Transverse colon (tissue), 4 donors: Measurements from ENCODE around the gene NBAS.

Source experiments
- EP300 ChIP-seq: sonication (generic); formaldehyde crosslinking; IDR thresholded peaks from one replicate; pipeline ENCODE4 v1.6.1; 2017; ENCODE audit warnings: antibody characterized with exemption, low read depth
- POLR2AphosphoS5 ChIP-seq, 3 donors: sonication (generic); formaldehyde crosslinking; IDR thresholded peaks; one replicate each; pipeline ENCODE4 v1.6.1; 2016; ENCODE audit warnings: antibody characterized with exemption in 3 of 3
- TF ChIP-seq, protein P1 (sequence below), 5 experiments: fragments of 200-600 bp in 3 of 5; fragments of 450-650 bp in 2 of 5; sonication (generic) in 3 of 5; IDR thresholded peaks; 1 replicate in 2 of 5; 2 replicates in 3 of 5; pipeline ENCODE4 v1.5.1; 2016 to 2017; ENCODE audit warnings: antibody characterized with exemption in 5 of 5, inconsistent platforms in 3 of 5, mild to moderate bottlenecking in 2 of 5, moderate library complexity in 1 of 5

DNA sequence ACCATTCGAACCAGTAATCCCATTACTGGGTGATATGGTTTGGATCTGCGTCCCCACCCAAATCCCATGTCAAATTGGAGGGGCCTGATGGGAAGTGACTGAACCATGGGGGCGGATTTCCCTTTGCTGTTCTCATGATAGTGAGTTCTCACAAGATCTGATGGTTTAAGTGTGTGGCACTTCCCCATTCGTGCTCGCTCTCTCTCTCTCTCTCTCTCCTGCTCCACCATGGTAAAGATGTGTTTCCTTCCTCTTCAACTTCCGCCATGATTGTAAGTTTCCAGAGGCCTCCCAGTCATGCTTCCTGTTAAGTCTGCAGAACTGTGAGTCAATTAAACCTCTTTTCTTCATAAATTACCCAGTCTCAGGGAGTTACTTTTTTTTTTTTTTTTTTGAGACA lies 62.6 kb downstream of the NBAS start:
- TF ChIP-seq POLR2AphosphoS5 (IDR thresholded peaks at IDR 0.05): no peak
- TF ChIP-seq, protein P1, sequence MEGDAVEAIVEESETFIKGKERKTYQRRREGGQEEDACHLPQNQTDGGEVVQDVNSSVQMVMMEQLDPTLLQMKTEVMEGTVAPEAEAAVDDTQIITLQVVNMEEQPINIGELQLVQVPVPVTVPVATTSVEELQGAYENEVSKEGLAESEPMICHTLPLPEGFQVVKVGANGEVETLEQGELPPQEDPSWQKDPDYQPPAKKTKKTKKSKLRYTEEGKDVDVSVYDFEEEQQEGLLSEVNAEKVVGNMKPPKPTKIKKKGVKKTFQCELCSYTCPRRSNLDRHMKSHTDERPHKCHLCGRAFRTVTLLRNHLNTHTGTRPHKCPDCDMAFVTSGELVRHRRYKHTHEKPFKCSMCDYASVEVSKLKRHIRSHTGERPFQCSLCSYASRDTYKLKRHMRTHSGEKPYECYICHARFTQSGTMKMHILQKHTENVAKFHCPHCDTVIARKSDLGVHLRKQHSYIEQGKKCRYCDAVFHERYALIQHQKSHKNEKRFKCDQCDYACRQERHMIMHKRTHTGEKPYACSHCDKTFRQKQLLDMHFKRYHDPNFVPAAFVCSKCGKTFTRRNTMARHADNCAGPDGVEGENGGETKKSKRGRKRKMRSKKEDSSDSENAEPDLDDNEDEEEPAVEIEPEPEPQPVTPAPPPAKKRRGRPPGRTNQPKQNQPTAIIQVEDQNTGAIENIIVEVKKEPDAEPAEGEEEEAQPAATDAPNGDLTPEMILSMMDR (IDR thresholded peaks at IDR 0.05): no peak
- no peak for TF ChIP-seq EP300
